ENCODE measurements around the gene CBR4.
"Not testable (repeated sequence)": the region's sequence is repeated elsewhere in the genome, so short reads cannot be mapped to it uniquely, and the experiment has no call there.

The CBR4 gene

GRCh38 chr4:169010125-169011023 is at the start of gene CBR4:
Gene CBR4 (minus strand): TSS chr4:169010255. CDS start chr4:169010089, 166 bp downstream.
- peak; percentile 96 for DNase-seq

- no peak for DNase-seq
Observed at GRCh38 chr4:169059306-169060211, 49.5 kb upstream of the CBR4 start.

GRCh38 chr4:169058312-169058711 is 48.3 kb upstream of the CBR4 start:
- no peak for DNase-seq

- DNase-seq = no peak
Observed at GRCh38 chr4:169054879-169055278, 44.8 kb upstream of the CBR4 start.

- DNase-seq = no peak
Observed at GRCh38 chr4:169052594-169052945, 42.5 kb upstream of the CBR4 start.

- DNase-seq = no peak
Observed at GRCh38 chr4:169051761-169052593, 41.9 kb upstream of the CBR4 start.

- no peak for DNase-seq
Observed at GRCh38 chr4:169050881-169051760, 41.1 kb upstream of the CBR4 start.

GRCh38 chr4:169050284-169050683 is 40.2 kb upstream of the CBR4 start:
- DNase-seq = no peak

GRCh38 chr4:169048868-169049414 is 38.9 kb upstream of the CBR4 start:
- DNase-seq = no peak

GRCh38 chr4:169047956-169048355 is 37.9 kb upstream of the CBR4 start:
- DNase-seq = no peak

GRCh38 chr4:169045862-169046584 is 36.0 kb upstream of the CBR4 start:
- no peak for DNase-seq

GRCh38 chr4:169044714-169045447 is 34.8 kb upstream of the CBR4 start:
- DNase-seq = no peak

- DNase-seq = no peak
Observed at GRCh38 chr4:169042608-169043007, 32.6 kb upstream of the CBR4 start.

GRCh38 chr4:169040559-169041261 is 30.7 kb upstream of the CBR4 start:
- DNase-seq = no peak

GRCh38 chr4:169039251-169039954 is 29.3 kb upstream of the CBR4 start:
- DNase-seq = no peak

- DNase-seq = no peak
Observed at GRCh38 chr4:169037506-169037905, 27.5 kb upstream of the CBR4 start.

GRCh38 chr4:169035871-169036620 is 26.0 kb upstream of the CBR4 start:
- DNase-seq = not testable (repeated sequence)

- DNase-seq = no peak
Observed at GRCh38 chr4:169033660-169034059, 23.6 kb upstream of the CBR4 start.
